Skeletal muscle cell (primary cell): ENCODE measurements around the gene FOXRED1.
A peak's percentile ranks its signal among the peaks of the same experiment; 100 is the strongest.
"Not testable (repeated sequence)": the region's sequence is repeated elsewhere in the genome, so short reads cannot be mapped to it uniquely, and the experiment has no call there.

Experiments used
- DNase-seq: peaks from one replicate; pipeline ENCODE4 v3.0.0-alpha.2; 2010; ENCODE audit warnings: low read depth
- H3K4me3 ChIP-seq: 2 replicates; pipeline ENCODE4 v1.5.1; 2011; ENCODE audit warnings: low read depth, mild to moderate bottlenecking, control low read depth, low read length, moderate library complexity

FOXRED1 gene

DNA sequence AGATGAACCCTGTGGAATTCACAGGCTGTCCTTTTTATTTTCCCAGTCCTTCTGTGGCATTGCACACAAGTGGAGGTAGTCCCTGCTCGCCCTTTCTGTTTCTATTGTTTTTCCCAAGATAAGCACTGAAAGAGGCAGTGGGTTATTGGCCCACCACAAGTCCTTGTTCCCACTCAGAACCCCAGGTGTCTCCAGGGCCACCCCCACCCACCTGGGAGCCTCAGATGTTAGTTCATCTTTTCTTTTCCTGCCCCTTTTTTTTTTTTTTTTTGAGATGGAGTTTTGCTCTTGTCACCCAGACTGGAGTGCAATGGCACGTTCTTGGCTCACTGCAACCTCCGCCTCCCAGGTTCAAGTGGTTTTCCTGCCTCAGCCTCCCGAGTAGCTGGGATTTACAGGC lies 39.8 kb downstream of the FOXRED1 start:
- H3K4me3 ChIP-seq, DNase-seq: not testable (repeated sequence)

DNA sequence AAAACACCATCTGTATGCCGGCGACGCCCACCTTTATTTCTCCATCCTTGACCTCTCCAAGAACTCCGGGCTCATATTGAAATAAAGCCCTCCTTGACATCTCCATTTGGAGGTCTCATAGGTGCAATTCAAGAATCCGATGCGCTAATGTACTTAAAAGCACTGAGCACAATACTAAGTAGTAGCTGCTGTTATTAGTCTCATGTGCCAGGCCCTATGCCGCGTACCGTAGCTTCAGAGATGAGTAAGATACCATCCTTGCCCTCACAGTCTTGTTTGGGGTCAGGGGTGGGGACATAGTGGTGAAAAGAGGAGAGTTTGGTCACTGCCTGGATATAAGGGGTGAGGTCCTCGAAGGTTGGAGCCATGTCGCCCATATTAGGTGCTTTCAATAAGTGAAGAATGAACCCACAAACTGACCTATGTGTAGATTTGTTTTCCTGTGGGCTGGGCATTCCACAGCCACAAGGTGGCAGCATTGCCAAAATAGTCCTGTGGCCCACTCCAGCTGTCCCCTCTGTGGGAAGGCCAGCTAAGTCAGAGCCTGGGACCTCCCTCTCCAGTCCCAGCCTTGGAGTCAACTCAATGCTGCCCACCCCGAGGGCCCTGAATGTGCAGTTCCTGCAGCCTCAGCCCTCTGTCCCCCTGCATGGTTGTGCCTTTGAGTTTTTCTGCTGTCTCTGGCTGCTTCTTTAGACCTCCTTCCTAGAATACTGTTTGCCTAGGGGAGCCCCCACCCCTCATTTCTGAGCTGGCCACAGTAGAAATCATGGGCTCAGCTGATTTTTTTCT lies 41.4 kb downstream of the FOXRED1 start:
- no peak overlapping the region for H3K4me3 ChIP-seq
- DNase-seq, result no peak

DNA sequence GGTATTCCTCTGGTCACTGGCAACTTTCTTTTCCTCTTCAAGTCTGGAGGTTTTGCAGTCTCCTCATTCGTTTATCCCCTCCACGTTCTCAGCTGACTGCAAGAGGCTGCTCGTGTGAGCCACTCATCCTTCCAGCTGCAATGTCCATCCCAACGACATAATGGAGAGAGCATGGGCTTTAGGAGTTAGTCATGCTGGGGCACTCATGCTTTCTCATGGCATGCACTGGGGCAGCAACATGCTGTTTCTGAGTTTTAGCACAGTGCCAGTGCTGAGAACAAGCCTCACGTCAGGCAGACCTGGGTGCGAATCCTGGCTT lies 42.0 kb downstream of the FOXRED1 start:
- DNase-seq, result no peak

DNA sequence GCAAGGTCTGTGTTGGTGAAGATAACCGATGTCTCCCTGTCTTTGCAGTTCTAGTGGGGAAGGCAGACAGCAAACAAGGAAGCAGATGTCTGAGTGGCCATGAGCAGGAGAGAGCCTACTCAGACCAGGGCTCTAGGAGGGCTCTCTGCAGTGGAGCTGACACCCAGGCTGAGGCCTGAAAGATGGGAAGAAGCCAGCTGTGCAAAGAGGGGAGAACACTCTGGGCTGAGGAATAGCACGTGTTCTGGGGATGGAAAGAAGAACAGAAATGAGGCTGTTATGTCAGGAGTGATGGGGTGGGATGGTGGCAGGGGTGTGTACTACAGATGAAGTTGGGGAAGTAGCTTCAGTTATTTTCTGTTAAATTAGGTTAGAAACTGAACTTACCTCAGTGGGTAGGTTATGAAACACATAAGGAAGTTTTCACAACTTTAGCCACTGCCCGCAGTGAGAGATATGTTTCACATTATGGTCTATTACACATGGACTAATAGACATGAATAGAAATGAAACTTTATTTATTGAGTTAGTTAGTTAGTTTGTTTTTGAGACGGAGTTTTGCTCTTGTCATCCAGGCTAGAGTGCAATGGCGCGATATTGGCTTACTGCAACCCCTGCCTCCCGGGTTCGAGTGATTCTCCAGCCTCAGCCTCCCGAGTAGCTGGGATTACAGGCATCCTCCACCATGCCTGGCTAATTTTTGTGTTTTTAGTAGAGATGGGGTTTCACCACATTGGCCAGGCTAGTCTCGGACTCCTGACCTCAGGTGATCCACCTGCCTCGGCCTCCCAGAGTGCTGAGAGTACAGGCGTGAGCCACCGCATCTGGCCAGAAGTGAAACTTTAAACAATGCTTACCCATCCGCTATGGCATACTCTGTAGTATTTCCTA lies 42.7 kb downstream of the FOXRED1 start:
- no peak for DNase-seq
- H3K4me3 ChIP-seq, result no peak overlapping the region

More for the DNA sequence above, 42.0 kb downstream of the FOXRED1 start:
- no peak overlapping the region for H3K4me3 ChIP-seq

DNA sequence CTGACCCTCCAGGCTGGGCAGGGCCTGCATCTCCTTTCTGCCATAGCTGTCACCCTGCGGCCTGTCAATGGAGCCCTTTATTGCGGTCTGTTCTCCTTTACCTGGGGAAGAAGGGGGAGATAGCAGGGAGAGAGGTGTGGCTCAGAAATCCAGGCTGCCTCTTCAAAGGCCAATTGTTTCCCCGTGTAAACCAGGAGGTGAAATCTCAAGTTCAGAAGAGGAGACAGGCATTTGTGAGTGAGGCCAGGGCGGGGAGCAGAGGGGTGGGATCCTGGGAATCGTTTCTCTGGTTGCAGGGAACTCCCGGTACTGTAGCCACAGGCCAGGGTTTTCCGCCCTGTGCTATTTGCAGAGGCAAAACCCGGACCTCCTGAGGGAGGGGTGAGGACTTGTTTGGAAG lies 44.0 kb downstream of the FOXRED1 start:
- DNase-seq, result no peak
- H3K4me3 ChIP-seq, result no peak overlapping the region

DNA sequence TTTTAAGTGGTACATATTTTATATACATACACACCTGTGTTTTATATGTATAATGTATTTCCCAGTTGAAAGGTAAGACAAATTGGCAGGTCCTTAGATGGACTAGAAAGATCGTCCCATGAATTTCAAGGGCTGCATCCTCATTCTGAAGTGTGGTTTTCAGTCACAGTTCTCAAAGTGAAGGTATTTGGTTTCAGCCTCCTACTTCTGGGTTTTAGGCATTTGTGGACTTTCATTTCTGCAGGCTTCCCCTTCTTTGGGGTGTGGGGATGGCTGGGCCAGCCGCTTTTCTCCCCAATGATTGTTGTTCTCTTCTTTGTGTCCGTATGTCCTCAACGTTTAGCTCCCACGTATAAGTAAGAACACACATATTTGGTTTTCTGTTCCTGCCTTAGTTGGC lies 44.9 kb downstream of the FOXRED1 start:
- H3K4me3 ChIP-seq, result no peak overlapping the region
- no peak for DNase-seq

DNA sequence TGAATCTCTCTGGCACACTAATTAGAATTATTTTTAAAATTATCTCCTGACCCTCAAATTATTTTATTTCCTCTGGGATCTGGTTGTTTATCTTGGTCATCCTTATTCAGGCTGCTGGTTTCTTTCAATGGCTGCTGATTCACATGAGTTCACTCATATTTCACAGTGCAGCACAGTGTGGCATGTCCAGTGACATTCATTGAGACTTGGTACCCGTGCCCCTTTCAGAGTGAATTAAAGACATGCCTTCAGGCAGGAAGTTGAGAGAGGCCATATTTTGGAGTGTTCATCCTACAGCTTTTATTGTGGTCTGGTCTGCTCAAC lies 48.4 kb downstream of the FOXRED1 start:
- DNase-seq, result no peak
- no peak overlapping the region for H3K4me3 ChIP-seq

DNA sequence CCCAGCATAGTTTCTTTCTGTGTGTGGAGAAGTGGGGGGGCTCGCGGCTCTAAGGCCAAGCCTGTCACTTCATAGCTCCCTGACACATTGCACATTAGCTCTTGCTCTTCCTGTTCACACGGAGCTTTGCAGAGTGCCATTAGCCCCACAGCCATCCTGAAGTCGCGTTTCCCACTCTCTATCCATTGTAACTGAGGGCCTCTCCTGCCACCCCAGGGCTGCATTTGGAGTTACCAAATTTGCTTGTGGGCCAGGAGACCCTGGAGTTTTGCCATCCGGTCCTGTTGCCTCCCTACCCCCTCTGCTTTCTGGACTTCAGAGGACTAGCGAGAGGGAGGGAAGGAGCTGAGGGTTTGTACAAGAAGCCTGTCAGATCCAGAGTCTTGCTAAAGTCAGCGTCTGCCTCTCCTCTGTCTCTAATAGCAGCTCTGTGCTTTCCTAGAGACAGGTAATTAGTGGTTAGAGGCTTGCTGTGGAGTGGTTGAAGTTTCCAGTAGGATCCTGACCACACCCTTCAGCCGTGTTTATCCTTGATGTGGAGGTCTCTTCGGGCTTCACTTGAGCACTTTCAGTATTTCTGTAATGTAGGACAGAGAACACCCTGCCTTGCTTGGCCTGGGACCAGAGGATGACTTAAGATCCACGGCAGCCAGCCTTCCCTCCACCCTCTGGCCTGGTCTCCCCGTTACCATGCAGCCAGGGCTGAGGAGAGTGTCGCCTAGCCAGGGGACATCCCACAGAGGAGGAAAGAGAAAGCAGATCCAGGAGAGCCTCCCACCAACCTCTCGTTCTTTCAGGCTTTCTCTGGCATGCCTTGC lies 49.0 kb downstream of the FOXRED1 start:
- peak; percentile 66 for DNase-seq
- peak overlapping the region; percentile 24 for H3K4me3 ChIP-seq

DNA sequence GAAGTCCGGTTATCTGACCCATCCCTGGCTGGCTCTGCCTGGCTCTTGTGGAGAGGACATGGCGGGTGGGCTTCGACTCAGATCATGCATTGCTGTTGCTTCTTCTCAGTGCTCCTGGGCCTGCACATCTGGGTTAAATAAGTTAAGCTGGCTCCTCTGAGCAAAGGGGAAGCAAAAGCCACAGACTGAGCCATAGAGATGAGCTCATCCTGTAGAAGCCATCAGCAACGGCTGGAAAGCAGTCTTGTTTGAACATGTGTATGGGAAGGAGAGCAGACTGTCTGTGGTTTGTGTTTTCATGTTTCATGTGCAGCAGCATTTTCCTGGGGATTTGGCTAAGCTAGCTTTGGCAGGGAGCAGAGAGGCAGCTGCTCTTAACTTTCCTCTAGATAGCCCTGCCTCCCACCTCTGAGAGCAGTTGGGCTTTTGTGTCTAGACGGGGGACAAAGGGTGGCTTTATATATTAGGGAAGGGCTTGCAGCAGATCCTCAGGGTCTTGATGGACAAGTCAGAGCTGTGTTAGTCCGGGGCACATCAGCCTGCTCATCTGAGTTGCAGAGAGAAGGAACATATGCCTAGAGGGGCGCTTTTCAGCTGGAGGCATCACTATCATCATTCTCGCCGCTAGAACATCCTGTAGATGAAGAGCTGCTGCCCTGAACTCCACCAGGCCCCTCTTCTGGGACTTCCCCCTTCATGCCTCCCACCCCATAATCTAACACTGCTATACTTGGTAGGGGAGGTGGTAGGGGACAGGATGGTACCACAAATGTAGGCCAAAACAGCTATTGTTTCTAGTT lies 49.8 kb downstream of the FOXRED1 start:
- peak; percentile 91 for DNase-seq

DNA sequence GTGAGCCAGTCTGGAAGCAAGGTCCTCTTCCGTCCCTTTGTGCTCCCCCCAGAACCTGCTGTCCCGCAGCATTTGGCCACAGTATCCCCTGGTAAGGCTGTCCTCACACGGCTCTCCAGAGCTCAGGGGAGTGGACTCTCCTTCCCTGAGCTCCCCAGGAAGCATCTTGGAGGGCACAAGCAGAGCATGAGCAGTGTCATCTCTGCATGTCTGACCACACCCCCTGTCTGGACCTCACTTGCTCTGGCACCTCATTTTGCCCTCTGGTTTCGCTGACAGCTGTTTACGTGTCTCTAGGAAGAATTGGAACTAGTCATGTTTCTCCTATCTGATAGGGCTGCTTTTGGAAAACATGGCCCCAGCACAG lies 50.4 kb downstream of the FOXRED1 start:
- no peak overlapping the region for H3K4me3 ChIP-seq
- no peak for DNase-seq

More for the DNA sequence above, 49.8 kb downstream of the FOXRED1 start:
- peak overlapping the region; percentile 24 for H3K4me3 ChIP-seq

DNA sequence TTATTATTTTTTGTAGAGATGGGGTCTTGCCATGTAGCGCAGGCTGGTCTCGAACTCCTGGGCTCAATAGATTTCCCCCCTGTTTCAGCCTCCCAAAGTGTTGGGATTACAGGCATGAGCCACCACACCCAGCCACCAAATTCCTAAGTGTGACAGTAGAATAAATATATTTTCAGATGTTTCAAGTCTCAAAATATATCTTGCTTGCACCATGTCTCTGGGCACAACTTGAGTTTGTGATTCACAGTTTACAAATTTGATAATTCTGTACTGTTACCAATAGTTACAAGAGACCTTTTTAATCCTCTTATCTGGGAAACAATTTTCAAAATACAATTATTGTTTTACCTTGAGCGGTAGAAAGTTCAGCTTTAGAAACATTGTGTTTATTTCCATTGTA lies 54.0 kb downstream of the FOXRED1 start:
- H3K4me3 ChIP-seq, result no peak overlapping the region
- no peak for DNase-seq

DNA sequence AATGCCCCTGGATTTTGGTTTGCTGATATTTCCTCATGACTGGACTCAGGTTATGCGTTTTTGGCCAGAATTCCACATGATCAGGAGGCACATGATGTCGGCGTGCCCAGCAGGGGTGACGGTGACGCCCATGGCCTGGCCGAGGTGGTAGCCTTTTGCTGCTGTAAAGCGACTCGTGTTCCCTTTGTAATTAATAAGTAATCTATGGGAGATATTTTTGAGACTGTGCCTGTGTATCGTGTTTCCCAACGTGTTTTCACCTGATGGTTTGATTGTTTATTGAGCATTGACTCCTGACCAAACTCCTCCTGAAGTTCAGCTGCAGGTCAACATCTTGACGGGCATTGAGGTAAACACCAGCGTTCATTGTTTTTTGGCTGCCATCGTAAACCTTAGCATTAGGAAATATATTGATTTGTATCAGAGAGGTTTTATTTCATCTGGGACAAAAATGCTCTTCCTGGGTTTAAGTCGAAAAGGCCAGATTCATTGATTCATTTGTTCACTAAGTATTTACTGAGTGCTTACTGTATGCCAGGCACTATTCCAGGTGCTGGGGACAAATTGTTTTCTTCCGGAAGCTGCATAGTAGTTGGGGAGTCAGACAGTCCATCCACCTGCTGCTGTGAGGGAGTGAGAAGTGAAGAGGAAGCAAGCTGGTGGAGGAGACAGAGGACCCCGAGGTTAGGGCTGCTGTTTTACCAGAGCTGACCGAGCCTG lies 58.5 kb downstream of the FOXRED1 start:
- no peak overlapping the region for H3K4me3 ChIP-seq
- DNase-seq, result no peak
